HCT116 (cell line): ENCODE data around the gene PRKCA. TPM values are rescaled to one million over a fixed set of nuclear protein-coding genes. Genes with fewer than 3 reads are reported as not detected.

ENCODE experiments used
- ATAC-seq: fragments of 200-7000 bp; cut with Tn5 transposase; 2 replicates; pipeline ENCODE4 v1.9.1; 2020; ENCODE audit warnings: mild to moderate bottlenecking, moderate library complexity
- BruUV-seq: library from RNA; stranded (reverse); fragments of 400-500 nt; replicated peaks from 2 replicates; lab custom pipeline; 2021; lab: Mats Ljungman, UMichigan
- CTCF ChIA-PET: fragments of 300-600 bp; sonication (Branson Sonifier 250); formaldehyde crosslinking; loops from one replicate; lab custom pipeline; 2021; ENCODE audit warnings: antibody characterized with exemption; lab: Charles Lee
- POLR2A ChIA-PET: fragments of 300-600, 350-600 bp; sonication (Branson Sonifier 250); formaldehyde crosslinking; loops from one replicate; lab custom pipeline; 2021; ENCODE audit warnings: antibody characterized with exemption; lab: Charles Lee
- RAD21 ChIA-PET, 2 experiments: fragments of 300-600 bp; sonication (Branson Sonifier 250); formaldehyde crosslinking; loops; one replicate each; lab custom pipeline; 2023; ENCODE audit warnings: low total read pairs in 2 of 2; ENCODE audit not compliant: uncharacterized antibody in 2 of 2, unreplicated experiment in 2 of 2, low non-redundant PET in 1 of 2; lab: Charles Lee
- DNase-seq: peaks from one replicate; pipeline ENCODE4 v3.0.0-alpha.2; 2010; ENCODE audit warnings: low read depth, low spot score
- H2AFZ ChIP-seq: fragments of 200-600 bp; shearing (Covaris generic), sonication (generic); 2 replicates; pipeline ENCODE4 v1.6.1; 2017; ENCODE audit warnings: low read depth, mixed run types, mixed read lengths, antibody characterized with exemption, low read length; ENCODE audit not compliant: poor library complexity, severe bottlenecking
- H3K27ac ChIP-seq: 2 replicates; pipeline ENCODE4 v1.5.1; 2012; ENCODE audit warnings: low read depth, low read length
- H3K27me3 ChIP-seq: fragments of 200-600 bp; sonication (generic); 2 replicates; pipeline ENCODE4 v1.6.1; 2016; ENCODE audit warnings: mixed run types, low read length, mixed read lengths; ENCODE audit not compliant: insufficient read depth
- H3K36me3 ChIP-seq, 2 experiments: fragments of 200-500 bp in 1 of 2; fragments of 200-600 bp in 1 of 2; sonication (Bioruptor generic) in 1 of 2; sonication (generic) in 1 of 2; 2 replicates each; pipeline versions ENCODE4 v1.5.1 to v1.6.1; 2014 to 2016; ENCODE audit warnings: low read length in 2 of 2, inconsistent platforms in 1 of 2, mixed read lengths in 1 of 2, mixed run types in 1 of 2; ENCODE audit not compliant: insufficient read depth in 2 of 2, control insufficient read depth in 1 of 2
- H3K4me1 ChIP-seq, 2 experiments: fragments of 200-600 bp in 1 of 2; sonication (generic) in 1 of 2; 2 replicates each; pipeline versions ENCODE4 v1.5.1 to v1.6.1; 2012 to 2017; ENCODE audit warnings: low read length in 2 of 2, inconsistent platforms in 1 of 2, mild to moderate bottlenecking in 1 of 2, mixed read lengths in 1 of 2, mixed run types in 1 of 2, moderate library complexity in 1 of 2; ENCODE audit not compliant: insufficient read depth in 2 of 2, control insufficient read depth in 1 of 2
- H3K4me2 ChIP-seq: fragments of 200-600 bp; sonication (generic); 2 replicates; pipeline ENCODE4 v1.6.1; 2017; ENCODE audit warnings: mixed run types, low read length, mixed read lengths
- H3K4me3 ChIP-seq, 2 experiments: fragments of 200-600 bp in 1 of 2; sonication (generic) in 1 of 2; replicated peaks in 1 of 2; 2 replicates each; pipeline ENCODE4 v1.5.1; 2011 to 2016; ENCODE audit warnings: low read length in 2 of 2, control low read depth in 1 of 2, low read depth in 1 of 2, mild to moderate bottlenecking in 1 of 2, mixed read lengths in 1 of 2, mixed run types in 1 of 2
- H3K79me2 ChIP-seq: fragments of 200-600 bp; sonication (generic); 2 replicates; pipeline ENCODE4 v1.6.1; 2017; ENCODE audit warnings: mild to moderate bottlenecking, mixed run types, low read length, moderate library complexity, mixed read lengths; ENCODE audit not compliant: insufficient read depth
- H3K9ac ChIP-seq: fragments of 200-600 bp; sonication (generic); 2 replicates; pipeline ENCODE4 v1.6.1; 2016; ENCODE audit warnings: low read length, mixed read lengths
- H3K9me2 ChIP-seq: fragments of 200-600 bp; sonication (generic), shearing (Covaris generic); 2 replicates; pipeline ENCODE4 v1.6.1; 2017; ENCODE audit warnings: mixed run types, mild to moderate bottlenecking, moderate library complexity; ENCODE audit not compliant: insufficient read depth
- H3K9me3 ChIP-seq, 2 experiments: fragments of 200-500 bp in 1 of 2; fragments of 200-600 bp in 1 of 2; sonication (Bioruptor generic) in 1 of 2; sonication (generic) in 1 of 2; 2 replicates each; pipeline ENCODE4 v1.6.1; 2014 to 2017; ENCODE audit warnings: low read length in 2 of 2, mixed read lengths in 2 of 2, inconsistent platforms in 1 of 2, low read depth in 1 of 2, mild to moderate bottlenecking in 1 of 2, mixed run types in 1 of 2, moderate library complexity in 1 of 2; ENCODE audit not compliant: control insufficient read depth in 1 of 2, insufficient read depth in 1 of 2
- H4K20me1 ChIP-seq: fragments of 200-600 bp; sonication (generic), shearing (Covaris generic); 2 replicates; pipeline ENCODE4 v1.6.1; 2017; ENCODE audit warnings: mixed run types, mild to moderate bottlenecking, moderate library complexity; ENCODE audit not compliant: insufficient read depth
- CBX3 ChIP-seq: IDR thresholded peaks from 2 replicates; pipeline ENCODE4 v1.6.1; 2012; ENCODE audit warnings: low read depth
- EGR1 ChIP-seq: IDR thresholded peaks from 2 replicates; pipeline ENCODE4 v1.6.1; 2012; ENCODE audit warnings: low read depth
- POLR2AphosphoS5 ChIP-seq: IDR thresholded peaks from 2 replicates; pipeline ENCODE4 v1.6.1; 2011; ENCODE audit warnings: mild to moderate bottlenecking, low read depth, low read length, moderate library complexity
- SIN3A ChIP-seq: IDR thresholded peaks from 2 replicates; pipeline ENCODE4 v1.6.1; 2012; ENCODE audit warnings: low read depth
- intact Hi-C: fragments of 100-400 bp; cut with micrococcal nuclease; formaldehyde crosslinking; loops from 2 replicates; pipeline ENCODE4 v1.10.0; 2022
- total RNA-seq: library from RNA; stranded (reverse); gene quantifications from one replicate; pipeline ENCODE4 v1.2.1, GENCODE V29; 2021; ENCODE audit not compliant: unreplicated experiment
- TF ChIP-seq, protein P1 (sequence below): IDR thresholded peaks from 2 replicates; pipeline ENCODE4 v1.6.1; 2012; ENCODE audit warnings: low read depth
- TF ChIP-seq, protein P2 (sequence below), 3 experiments: fragments of 200-600 bp in 1 of 3; sonication (generic) in 1 of 3; IDR thresholded peaks in 2 of 3; conservative IDR thresholded peaks in 1 of 3; 2 replicates each; pipeline ENCODE4 v1.5.1; 2012 to 2017; ENCODE audit warnings: low read depth in 2 of 3, low read length in 2 of 3, antibody characterized with exemption in 1 of 3, borderline replicate concordance in 1 of 3, control low read depth in 1 of 3, mild to moderate bottlenecking in 1 of 3, mixed read lengths in 1 of 3, mixed run types in 1 of 3, moderate library complexity in 1 of 3; ENCODE audit not compliant: insufficient read depth in 1 of 3

The PRKCA gene
- total RNA-seq, 1 experiment from 2014 or later = 18.8 TPM

GRCh38 chr17:66543526-66543925, 241.1 kb downstream of the PRKCA start (continued):
- TF ChIP-seq, protein P1, sequence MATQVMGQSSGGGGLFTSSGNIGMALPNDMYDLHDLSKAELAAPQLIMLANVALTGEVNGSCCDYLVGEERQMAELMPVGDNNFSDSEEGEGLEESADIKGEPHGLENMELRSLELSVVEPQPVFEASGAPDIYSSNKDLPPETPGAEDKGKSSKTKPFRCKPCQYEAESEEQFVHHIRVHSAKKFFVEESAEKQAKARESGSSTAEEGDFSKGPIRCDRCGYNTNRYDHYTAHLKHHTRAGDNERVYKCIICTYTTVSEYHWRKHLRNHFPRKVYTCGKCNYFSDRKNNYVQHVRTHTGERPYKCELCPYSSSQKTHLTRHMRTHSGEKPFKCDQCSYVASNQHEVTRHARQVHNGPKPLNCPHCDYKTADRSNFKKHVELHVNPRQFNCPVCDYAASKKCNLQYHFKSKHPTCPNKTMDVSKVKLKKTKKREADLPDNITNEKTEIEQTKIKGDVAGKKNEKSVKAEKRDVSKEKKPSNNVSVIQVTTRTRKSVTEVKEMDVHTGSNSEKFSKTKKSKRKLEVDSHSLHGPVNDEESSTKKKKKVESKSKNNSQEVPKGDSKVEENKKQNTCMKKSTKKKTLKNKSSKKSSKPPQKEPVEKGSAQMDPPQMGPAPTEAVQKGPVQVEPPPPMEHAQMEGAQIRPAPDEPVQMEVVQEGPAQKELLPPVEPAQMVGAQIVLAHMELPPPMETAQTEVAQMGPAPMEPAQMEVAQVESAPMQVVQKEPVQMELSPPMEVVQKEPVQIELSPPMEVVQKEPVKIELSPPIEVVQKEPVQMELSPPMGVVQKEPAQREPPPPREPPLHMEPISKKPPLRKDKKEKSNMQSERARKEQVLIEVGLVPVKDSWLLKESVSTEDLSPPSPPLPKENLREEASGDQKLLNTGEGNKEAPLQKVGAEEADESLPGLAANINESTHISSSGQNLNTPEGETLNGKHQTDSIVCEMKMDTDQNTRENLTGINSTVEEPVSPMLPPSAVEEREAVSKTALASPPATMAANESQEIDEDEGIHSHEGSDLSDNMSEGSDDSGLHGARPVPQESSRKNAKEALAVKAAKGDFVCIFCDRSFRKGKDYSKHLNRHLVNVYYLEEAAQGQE = no peak
- no peak for TF ChIP-seq EGR1
- no peak for TF ChIP-seq SIN3A
- TF ChIP-seq POLR2AphosphoS5 = no peak

DNA sequence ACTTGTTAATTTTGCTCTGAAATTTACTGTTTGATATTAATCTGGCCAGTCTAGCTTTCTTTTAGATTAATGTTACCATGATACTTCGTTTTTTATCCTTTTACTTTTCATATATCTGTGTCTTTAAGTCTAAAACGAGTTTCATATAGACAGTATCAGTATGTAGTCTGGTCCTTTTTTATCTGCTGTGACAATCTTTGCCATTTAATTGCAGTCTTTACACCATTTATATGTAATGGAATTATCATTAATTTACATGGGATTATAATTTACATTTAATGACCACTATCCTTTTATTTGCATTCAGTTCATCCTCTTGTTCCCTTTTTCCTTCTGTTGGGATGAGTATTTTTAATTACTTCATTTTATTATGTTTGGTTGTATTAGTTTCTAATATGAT, 243.5 kb downstream of the PRKCA start:
- H3K4me2 ChIP-seq = no peak overlapping the region
- DNase-seq (no peak), ATAC-seq (no peak)
- intact Hi-C loops = no loop called here
- H3K9ac ChIP-seq = no peak overlapping the region
- no peaks in the 10 kb centered on the region for H3K27me3 ChIP-seq
- no TSS peak for BruUV-seq
- H3K4me3 ChIP-seq = no peak overlapping the region
- H3K4me1 ChIP-seq = peaks cover 42 to 43% of the 10 kb centered on the region in 2 experiments
- H3K27ac ChIP-seq = no peak overlapping the region
- POLR2A ChIA-PET = no interaction called here
- H2AFZ ChIP-seq = no peak overlapping the region
- no peaks in the 10 kb centered on the region for H3K9me2 ChIP-seq
- H3K36me3 ChIP-seq = no peaks in the 10 kb centered on the region
- no peaks in the 10 kb centered on the region for H4K20me1 ChIP-seq
- H3K79me2 ChIP-seq = no peaks in the 10 kb centered on the region
- RAD21 ChIA-PET = no interaction called here
- peaks cover 0 to 15% of the 10 kb centered on the region in 2 experiments; a peak in 1 of 4 replicates for H3K9me3 ChIP-seq
- CTCF ChIA-PET = no interaction called here
- peak; percentile 57; the same call in 1 of the 2 replicates for TF ChIP-seq CBX3
- TF ChIP-seq, protein P2, sequence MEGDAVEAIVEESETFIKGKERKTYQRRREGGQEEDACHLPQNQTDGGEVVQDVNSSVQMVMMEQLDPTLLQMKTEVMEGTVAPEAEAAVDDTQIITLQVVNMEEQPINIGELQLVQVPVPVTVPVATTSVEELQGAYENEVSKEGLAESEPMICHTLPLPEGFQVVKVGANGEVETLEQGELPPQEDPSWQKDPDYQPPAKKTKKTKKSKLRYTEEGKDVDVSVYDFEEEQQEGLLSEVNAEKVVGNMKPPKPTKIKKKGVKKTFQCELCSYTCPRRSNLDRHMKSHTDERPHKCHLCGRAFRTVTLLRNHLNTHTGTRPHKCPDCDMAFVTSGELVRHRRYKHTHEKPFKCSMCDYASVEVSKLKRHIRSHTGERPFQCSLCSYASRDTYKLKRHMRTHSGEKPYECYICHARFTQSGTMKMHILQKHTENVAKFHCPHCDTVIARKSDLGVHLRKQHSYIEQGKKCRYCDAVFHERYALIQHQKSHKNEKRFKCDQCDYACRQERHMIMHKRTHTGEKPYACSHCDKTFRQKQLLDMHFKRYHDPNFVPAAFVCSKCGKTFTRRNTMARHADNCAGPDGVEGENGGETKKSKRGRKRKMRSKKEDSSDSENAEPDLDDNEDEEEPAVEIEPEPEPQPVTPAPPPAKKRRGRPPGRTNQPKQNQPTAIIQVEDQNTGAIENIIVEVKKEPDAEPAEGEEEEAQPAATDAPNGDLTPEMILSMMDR (IDR thresholded peaks at IDR 0.05 in 2 of 3, conservative IDR thresholded peaks at IDR 0.05 in 1 of 3; ENCODE audit: borderline replicate concordance in 1 of 3, insufficient read depth in 1 of 3, low read depth in 2 of 3, low read length in 2 of 3) = no peak
